Sigmoid colon (tissue), 7 donors: ENCODE data around the gene CMSS1. TPM values are rescaled to one million over a fixed set of nuclear protein-coding genes. Genes with fewer than 3 reads are reported as not detected.
A peak's percentile ranks its signal among the peaks of the same experiment; 100 is the strongest.

Experiments used
- DNase-seq: peaks from one replicate; pipeline ENCODE4 v3.0.0-alpha.2; 2019
- H3K27ac ChIP-seq, 4 donors: fragments of 200-600 bp; sonication (generic); one replicate each; pipeline ENCODE4 v1.5.1; 2016 to 2019; ENCODE audit warnings: mild to moderate bottlenecking in 1 of 4
- H3K27me3 ChIP-seq, 3 donors: fragments of 200-600 bp; sonication (generic); one replicate each; pipeline ENCODE4 v1.5.1; 2019; ENCODE audit warnings: mild to moderate bottlenecking in 1 of 3
- H3K36me3 ChIP-seq, 4 donors: fragments of 200-600 bp; sonication (generic); one replicate each; pipeline ENCODE4 v1.5.1; 2016 to 2019
- H3K4me1 ChIP-seq, 4 donors: fragments of 200-600 bp; sonication (generic); one replicate each; pipeline ENCODE4 v1.5.1; 2017 to 2019
- H3K4me3 ChIP-seq, 4 donors: fragments of 200-600 bp; sonication (generic); one replicate each; pipeline ENCODE4 v1.5.1; 2017 to 2019; ENCODE audit warnings: mild to moderate bottlenecking in 2 of 4, moderate library complexity in 1 of 4
- H3K9me3 ChIP-seq, 4 donors: fragments of 200-600 bp in 3 of 4; sonication (generic) in 3 of 4; one replicate each; pipeline versions ENCODE4 v1.5.1 to v1.6.1; 2013 to 2019
- CTCF ChIP-seq, 4 experiments: fragments of 450-650 bp in 3 of 4; fragments of 200-600 bp in 1 of 4; IDR thresholded peaks; one replicate each; pipeline ENCODE4 v1.5.1; 2016 to 2019; ENCODE audit warnings: antibody characterized with exemption in 4 of 4, mild to moderate bottlenecking in 3 of 4, moderate library complexity in 2 of 4
- EP300 ChIP-seq, 4 donors: sonication (generic); formaldehyde crosslinking; IDR thresholded peaks; one replicate each; pipeline ENCODE4 v1.6.1; 2017; ENCODE audit warnings: antibody characterized with exemption in 4 of 4
- POLR2A ChIP-seq, 2 donors: fragments of 450-650 bp; IDR thresholded peaks; one replicate each; pipeline ENCODE4 v1.6.1; 2016; ENCODE audit warnings: antibody characterized with exemption in 2 of 2, mild to moderate bottlenecking in 2 of 2, moderate library complexity in 2 of 2
- POLR2AphosphoS5 ChIP-seq, 4 donors: sonication (generic); formaldehyde crosslinking; IDR thresholded peaks; one replicate each; pipeline ENCODE4 v1.6.1; 2017; ENCODE audit warnings: antibody characterized with exemption in 4 of 4
- WGBS, 2 donors: extraction: QIAGEN DNeasy Blood & Tissue Kit; methylation state at CpG; one replicate each; pipeline ENCODE4 v1.1.7; 2013; 5-methylcytosine and 5-hydroxymethylcytosine counted together
- intact Hi-C: fragments of 100-400 bp; cut with DNase I; formaldehyde crosslinking; loops from one replicate; pipeline ENCODE4 v1.15.1; 2023
- polyA plus RNA-seq, 3 donors: library from polyadenylated mRNA; stranded (reverse); fragments of 200-250 nt; gene quantifications; one replicate each; pipeline ENCODE4 v1.2.3, GENCODE V29; 2013
- total RNA-seq, 4 donors: library from RNA; depleted of rRNA; stranded (reverse); fragments of >200 nt; gene quantifications; one replicate each; pipeline ENCODE4 v1.1.0, GENCODE V29; 2016
- donor health status: healthy with polysubstance abuse.
- donor health status: Bipolar disorder and iron deficiency.
- donor health status: healthy.

The CMSS1 gene
- total and polyA plus RNA-seq, 7 donors, result 6.0 to 19.4 (median 13.9) TPM

DNA sequence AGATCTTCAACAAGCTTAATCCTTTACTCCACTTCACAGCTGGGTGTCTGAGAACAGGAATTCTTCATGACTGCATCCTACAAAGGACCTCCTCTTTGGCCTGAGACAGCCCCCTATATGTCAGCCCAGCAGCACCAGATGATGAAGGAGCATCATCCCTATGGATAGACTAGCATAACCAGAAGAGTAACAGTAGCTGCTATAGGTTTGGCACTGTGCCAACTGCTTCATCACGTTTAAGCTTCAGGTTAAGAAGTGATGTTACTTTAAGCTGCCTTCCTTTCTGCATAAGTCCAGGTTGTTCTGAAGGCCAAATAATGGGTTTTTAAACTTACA is 50.6 kb downstream of the CMSS1 start:
- H3K27me3 ChIP-seq, result no peaks in the 10 kb centered on the region
- no peaks in the 10 kb centered on the region for H3K9me3 ChIP-seq
- peak overlapping the region in 1 of 4 donors; percentile 5 for H3K4me3 ChIP-seq
- H3K4me1 ChIP-seq, result peaks cover 0 to 97% (median 85%) of the 10 kb centered on the region in 4 donors
- 9 to 16% methylated on average over 1 of the region's 1 CpG for WGBS, 2 donors
- TF ChIP-seq CTCF (IDR thresholded peaks at IDR 0.05) (no peak), EP300 (IDR thresholded peaks at IDR 0.05) (no peak), POLR2A (IDR thresholded peaks at IDR 0.05) (no peak), POLR2AphosphoS5 (IDR thresholded peaks at IDR 0.05) (peak in 3 of 4 donors; percentile 48 to 64 (median 61))
- H3K27ac ChIP-seq, result peak overlapping the region; percentile 90 to 95 (median 93)
- peaks cover 0 to 11% (median 0%) of the 10 kb centered on the region in 4 donors for H3K36me3 ChIP-seq
- DNase-seq, result no peak
- intact Hi-C loops, result no loop called here

DNA sequence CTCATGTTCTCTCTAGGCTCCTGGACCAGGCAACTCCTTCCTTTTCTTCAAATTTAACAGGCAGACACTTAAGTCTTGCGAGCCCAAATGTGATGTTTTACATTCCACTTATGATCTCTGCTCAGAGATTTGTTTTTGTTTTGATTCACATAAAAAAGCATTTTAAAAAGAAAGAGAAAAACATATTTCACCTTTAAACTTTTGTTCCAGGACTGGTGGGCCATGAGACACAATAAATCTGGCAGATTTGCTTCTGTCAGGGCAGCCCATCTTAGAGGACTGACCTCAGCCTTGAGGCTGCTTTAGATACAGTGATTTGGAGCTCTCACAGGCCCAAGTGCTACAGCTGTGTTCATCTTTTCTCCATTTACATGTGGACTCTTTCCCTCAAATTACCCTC is 52.0 kb downstream of the CMSS1 start:
- no peaks in the 10 kb centered on the region for H3K9me3 ChIP-seq
- peaks cover 0 to 7% (median 0%) of the 10 kb centered on the region in 4 donors for H3K36me3 ChIP-seq
- H3K4me3 ChIP-seq, result peak overlapping the region in 1 of 4 donors; percentile 11
- TF ChIP-seq POLR2AphosphoS5 (IDR thresholded peaks at IDR 0.05), result peak in 2 of 4 donors; percentile 23 to 41
- TF ChIP-seq POLR2A (IDR thresholded peaks at IDR 0.05), result no peak
- H3K4me1 ChIP-seq, result peaks cover 4 to 92% (median 79%) of the 10 kb centered on the region in 4 donors
- peak overlapping the region; percentile 90 to 95 (median 93) for H3K27ac ChIP-seq
- no peaks in the 10 kb centered on the region for H3K27me3 ChIP-seq
- DNase-seq, result no peak
- 80 to 86% methylated on average over 1 of the region's 1 CpG for WGBS, 2 donors
- intact Hi-C loops, result loop anchor here (5.0 kb wide), 1 partner anchor 88 kb away; no protein-coding TSS in a partner anchor

DNA sequence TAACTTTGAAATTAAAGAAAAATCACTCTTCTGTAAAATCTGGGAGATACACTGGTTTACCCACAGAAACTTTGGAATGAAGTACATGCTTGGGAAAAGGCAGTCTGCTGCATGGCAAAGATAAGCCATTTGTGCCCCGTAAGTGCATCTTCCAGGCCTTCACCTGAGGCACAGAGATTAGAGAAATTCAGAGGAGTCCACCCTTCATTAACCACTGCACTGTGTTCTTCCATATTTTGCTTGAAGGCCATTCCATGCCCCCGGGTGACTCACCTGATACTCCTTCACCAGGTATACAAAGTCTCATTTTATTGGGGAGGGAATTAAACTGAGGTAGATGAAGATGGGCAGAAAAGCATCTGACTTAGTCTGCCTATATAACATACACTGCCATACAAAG is 53.0 kb downstream of the CMSS1 start:
- Histone ChIP-seq H3K27me3 (no peaks in the 10 kb centered on the region), H3K9me3 (no peaks in the 10 kb centered on the region), H3K36me3 (no peaks in the 10 kb centered on the region), H3K27ac (peak overlapping the region; percentile 90 to 95 (median 93)), H3K4me3 (peak overlapping the region in 2 of 4 donors; percentile 70 to 82), H3K4me1 (peaks cover 4 to 81% (median 70%) of the 10 kb centered on the region in 4 donors)
- intact Hi-C loops, result loop anchor here (5.0 kb wide), 1 partner anchor 87 kb away; no protein-coding TSS in a partner anchor
- WGBS, 2 donors, result 71 to 79% methylated on average over 2 of the region's 2 CpGs
- TF ChIP-seq POLR2A (IDR thresholded peaks at IDR 0.05), result no peak
- TF ChIP-seq POLR2AphosphoS5 (IDR thresholded peaks at IDR 0.05), result no peak
- no peak for TF ChIP-seq CTCF (IDR thresholded peaks at IDR 0.05)
- no peak for TF ChIP-seq EP300 (IDR thresholded peaks at IDR 0.05)
- DNase-seq, result no peak

DNA sequence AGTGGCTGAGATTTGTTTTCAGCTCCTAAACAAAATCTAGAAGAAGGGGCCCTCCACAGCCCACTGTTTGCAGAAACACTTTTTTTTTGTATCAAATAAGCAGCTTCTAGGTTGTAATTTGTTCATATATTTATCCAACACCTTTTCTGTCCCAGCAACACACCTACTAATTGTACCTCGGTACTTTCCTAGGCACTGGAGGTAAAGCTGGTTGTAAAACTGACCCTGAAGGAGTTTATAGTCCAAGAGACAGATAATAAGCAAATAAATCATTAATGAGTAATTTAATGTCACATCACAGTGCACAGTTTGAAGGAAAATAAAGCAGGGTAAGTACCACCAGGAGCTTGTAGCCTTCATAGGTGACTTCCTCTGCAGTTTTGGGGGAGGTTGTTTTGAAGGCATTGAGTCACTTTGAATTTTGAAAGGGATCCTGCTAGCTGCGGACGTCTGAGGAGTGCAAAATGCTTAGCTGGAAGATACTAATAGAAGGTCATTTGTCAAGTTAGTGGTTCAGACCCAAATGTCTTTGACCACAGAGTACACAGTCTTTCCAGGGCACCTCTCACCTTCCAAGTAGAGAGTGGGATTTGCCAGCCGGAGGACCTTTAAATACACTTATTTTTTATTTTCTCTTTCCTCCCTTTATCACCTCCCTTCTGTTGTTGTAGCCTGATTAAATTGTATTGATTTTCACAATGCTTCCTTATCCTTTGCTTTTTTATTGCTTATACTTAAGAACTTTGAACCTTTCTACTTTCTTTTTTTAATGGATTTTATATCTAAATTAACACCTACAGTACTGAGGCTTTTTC is 53.8 kb downstream of the CMSS1 start:
- no peaks in the 10 kb centered on the region for H3K9me3 ChIP-seq
- WGBS, 2 donors, result 12 to 48% methylated on average over 4 of the region's 4 CpGs

More for the DNA sequence above, 53.8 kb downstream of the CMSS1 start:
- Histone ChIP-seq H3K4me3 (peak overlapping the region in 3 of 4 donors; percentile 63 to 82 (median 70)), H3K27ac (peak overlapping the region; percentile 90 to 95 (median 93)), H3K36me3 (no peaks in the 10 kb centered on the region), H3K27me3 (no peaks in the 10 kb centered on the region), H3K4me1 (peaks cover 4 to 76% (median 64%) of the 10 kb centered on the region in 4 donors)
- TF ChIP-seq CTCF (IDR thresholded peaks at IDR 0.05), result no peak
- TF ChIP-seq POLR2AphosphoS5 (IDR thresholded peaks at IDR 0.05), result peak in 1 of 4 donors; percentile 11
- intact Hi-C loops, result loop anchor here (5.0 kb wide), 1 partner anchor 86 kb away; no protein-coding TSS in a partner anchor
- no peak for DNase-seq
